ENCODE data around the gene ACOXL.

The ACOXL gene

DNA sequence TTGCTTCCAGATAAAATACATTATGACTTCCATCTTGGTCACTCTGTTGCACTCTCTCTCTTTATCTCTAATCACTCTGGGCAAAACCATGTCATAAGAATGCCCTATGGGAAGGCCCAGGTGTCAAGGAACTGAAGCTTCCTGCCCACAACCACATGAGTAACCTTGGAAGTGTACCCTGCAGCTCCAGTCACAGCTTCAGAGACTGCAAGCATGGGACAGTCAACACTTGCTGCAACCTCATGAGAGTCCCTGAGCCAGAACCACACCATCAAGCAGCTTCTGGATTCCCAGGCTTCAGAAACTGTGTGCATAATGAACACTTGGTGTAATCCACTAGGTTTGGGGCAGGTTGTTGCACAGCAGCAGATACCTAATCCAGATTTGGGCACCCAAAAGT lies 267.3 kb downstream of the ACOXL start:
- no peak for DNase-seq (ENCODE audit: low read depth)
- H3K4me3 ChIP-seq (ENCODE audit: low read length), result no peak overlapping the region
- TF ChIP-seq, protein P1, sequence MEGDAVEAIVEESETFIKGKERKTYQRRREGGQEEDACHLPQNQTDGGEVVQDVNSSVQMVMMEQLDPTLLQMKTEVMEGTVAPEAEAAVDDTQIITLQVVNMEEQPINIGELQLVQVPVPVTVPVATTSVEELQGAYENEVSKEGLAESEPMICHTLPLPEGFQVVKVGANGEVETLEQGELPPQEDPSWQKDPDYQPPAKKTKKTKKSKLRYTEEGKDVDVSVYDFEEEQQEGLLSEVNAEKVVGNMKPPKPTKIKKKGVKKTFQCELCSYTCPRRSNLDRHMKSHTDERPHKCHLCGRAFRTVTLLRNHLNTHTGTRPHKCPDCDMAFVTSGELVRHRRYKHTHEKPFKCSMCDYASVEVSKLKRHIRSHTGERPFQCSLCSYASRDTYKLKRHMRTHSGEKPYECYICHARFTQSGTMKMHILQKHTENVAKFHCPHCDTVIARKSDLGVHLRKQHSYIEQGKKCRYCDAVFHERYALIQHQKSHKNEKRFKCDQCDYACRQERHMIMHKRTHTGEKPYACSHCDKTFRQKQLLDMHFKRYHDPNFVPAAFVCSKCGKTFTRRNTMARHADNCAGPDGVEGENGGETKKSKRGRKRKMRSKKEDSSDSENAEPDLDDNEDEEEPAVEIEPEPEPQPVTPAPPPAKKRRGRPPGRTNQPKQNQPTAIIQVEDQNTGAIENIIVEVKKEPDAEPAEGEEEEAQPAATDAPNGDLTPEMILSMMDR (IDR thresholded peaks at IDR 0.05; ENCODE audit: insufficient read depth, low read depth, low read length, missing control alignments), result no peak

- no peak for DNase-seq (ENCODE audit: low read depth)
- TF ChIP-seq, protein P1 (IDR thresholded peaks at IDR 0.05; ENCODE audit: insufficient read depth, low read depth, low read length, missing control alignments), result no peak
- H3K4me3 ChIP-seq (ENCODE audit: low read length), result no peak overlapping the region
Observed at GRCh38 chr2:111005307-111005706, 272.9 kb downstream of the ACOXL start.

DNA sequence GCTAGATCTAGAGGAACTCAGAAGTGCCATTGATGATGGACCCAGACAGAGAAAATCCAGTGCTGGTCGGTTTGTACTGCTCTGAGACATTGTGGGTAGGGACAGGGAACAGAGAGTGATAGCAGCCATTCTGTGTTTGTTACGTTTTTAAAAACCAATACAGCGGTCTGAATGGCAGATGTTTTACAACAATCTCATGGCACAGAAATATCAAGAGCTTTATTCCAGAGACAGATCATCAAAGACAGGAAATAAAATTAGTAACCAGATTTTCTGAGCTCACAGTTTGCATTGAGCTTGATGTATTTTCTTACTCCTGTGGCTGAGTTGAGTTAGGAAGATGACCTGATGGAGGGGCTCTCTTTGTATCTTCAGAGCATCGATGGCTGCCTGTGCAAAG lies 273.4 kb downstream of the ACOXL start:
- no peak for DNase-seq (ENCODE audit: low read depth)
- no peak overlapping the region for H3K4me3 ChIP-seq (ENCODE audit: low read length)

GRCh38 chr2:111007757-111008688 lies 275.6 kb downstream of the ACOXL start:
- DNase-seq (ENCODE audit: low read depth), result no peak
- TF ChIP-seq, protein P1 (IDR thresholded peaks at IDR 0.05; ENCODE audit: insufficient read depth, low read depth, low read length, missing control alignments), result no peak
- no peak overlapping the region for H3K4me3 ChIP-seq (ENCODE audit: low read length)

More for the DNA sequence above, 273.4 kb downstream of the ACOXL start:
- TF ChIP-seq, protein P1 (IDR thresholded peaks at IDR 0.05; ENCODE audit: insufficient read depth, low read depth, low read length, missing control alignments), result no peak

DNA sequence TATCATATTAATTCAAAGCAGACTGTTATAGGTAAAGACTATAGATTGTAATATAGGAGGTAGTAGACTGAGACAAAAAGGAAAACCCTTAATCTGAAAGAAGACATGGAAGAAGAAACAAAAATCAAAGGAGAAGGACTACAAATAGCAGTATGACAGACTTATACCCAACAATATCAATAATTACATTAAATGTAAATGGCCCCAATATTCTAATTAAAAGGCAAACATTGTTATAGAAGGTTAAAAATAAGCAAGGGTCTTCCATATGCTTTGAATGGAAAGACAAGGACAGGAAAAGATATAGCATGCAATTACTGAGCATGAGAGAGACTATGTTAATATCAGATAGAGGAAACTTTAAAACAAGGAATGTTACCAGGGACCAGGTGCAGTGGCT lies 278.8 kb downstream of the ACOXL start:
- H3K4me3 ChIP-seq (ENCODE audit: low read length), result no peak overlapping the region
- no peak for DNase-seq (ENCODE audit: low read depth)
- TF ChIP-seq, protein P1 (IDR thresholded peaks at IDR 0.05; ENCODE audit: insufficient read depth, low read depth, low read length, missing control alignments), result no peak

GRCh38 chr2:111015283-111015995 lies 283.1 kb downstream of the ACOXL start:
- TF ChIP-seq, protein P1 (IDR thresholded peaks at IDR 0.05; ENCODE audit: insufficient read depth, low read depth, low read length, missing control alignments), result no peak
- H3K4me3 ChIP-seq (ENCODE audit: low read length), result no peak overlapping the region
- DNase-seq (ENCODE audit: low read depth), result no peak

Data from epithelial cell of esophagus (primary cell).